T-helper 2 cell treated with Interferon-gamma antibody and Interleukin-4, amounts not matched to agents 100 ng/mL and 5 ng/mL, for 36 hours (primary cell): ENCODE data around the gene AP5Z1. TPM values are rescaled to one million over a fixed set of nuclear protein-coding genes. Genes with fewer than 3 reads are reported as not detected.

ENCODE experiments used
- intact Hi-C: fragments of 100-400 bp; cut with micrococcal nuclease; formaldehyde crosslinking; loops from one replicate; pipeline ENCODE4 v1.15.1; 2023
- total RNA-seq: library from RNA; stranded (reverse); gene quantifications from 2 replicates; pipeline ENCODE4 v1.2.3, GENCODE V29; 2022

AP5Z1 gene
- total RNA-seq, 1 donor from 2014 or later, result 66.3 TPM

DNA sequence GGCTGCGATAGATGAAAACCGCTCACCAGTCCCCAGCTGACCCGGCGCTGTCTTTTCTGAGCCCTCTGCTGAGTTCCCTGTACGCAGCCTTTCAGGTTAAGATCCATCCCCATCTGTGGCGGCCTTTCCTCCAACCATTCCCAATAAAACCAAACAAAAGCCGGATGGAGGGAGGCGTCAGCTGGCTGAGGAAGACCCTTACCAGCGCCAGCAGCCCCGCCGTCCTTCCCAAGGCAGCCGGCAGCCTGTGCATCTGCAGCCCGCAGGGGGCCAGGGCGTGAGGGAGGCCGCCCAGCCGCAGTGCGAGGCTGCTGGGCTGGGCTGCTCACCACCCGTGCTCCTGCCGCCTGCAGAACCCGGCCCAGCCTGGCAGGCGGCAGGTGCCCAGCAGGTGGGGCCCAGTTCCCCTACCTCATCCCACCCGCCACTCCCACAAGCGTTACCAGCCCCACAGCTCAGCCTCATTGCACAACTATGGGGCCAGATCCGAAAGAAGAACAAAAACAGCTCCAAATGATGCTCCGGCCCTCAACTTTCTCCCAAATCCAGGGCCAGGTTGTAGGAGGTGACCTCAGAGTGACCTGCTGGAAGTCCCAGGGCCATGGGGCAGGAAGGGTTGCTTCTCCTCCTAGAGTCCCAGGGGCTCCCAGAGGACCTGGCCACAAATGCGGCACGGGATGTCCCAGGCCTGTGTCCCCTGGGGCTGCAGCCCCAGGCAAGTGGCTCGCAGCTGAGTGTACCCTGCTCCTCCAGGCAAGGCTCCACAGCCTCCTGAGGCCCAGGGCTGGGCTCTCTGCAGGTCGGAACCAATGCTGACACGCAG, 62.6 kb downstream of the AP5Z1 start:
- intact Hi-C loops, result no loop called here

DNA sequence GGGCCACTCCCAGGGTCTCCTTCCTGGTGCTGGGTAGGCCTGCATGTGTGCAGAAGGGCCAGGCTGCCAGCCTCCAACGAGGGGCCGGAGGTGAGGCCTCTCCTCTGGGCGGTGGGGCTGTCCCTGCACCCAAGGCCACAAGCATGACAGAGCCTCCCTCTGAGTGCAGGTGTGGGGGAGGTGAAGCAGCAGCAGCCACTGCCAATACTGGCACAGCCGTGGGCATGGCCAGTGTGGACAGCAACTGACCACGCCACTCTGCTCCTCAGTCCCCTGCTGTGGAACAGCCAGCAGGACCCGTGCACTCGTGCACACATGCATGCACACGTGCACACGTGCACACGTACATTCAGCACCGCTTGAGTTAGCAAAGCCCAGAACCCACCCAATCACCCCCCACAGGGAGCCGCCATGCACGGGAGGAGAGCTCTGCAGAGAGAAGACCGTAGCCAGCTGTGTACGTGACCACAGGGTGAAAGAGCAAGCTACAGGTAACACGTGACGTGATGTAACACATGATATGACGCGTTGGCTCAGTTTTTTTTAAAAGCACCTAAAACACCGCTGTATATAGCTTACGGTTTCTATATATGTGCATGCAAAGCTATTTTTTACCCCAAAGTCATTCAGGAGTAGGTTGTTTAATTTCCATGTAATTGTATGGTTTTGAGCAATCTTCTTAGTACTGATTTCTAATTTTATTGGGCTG, 63.4 kb downstream of the AP5Z1 start:
- intact Hi-C loops, result no loop called here

DNA sequence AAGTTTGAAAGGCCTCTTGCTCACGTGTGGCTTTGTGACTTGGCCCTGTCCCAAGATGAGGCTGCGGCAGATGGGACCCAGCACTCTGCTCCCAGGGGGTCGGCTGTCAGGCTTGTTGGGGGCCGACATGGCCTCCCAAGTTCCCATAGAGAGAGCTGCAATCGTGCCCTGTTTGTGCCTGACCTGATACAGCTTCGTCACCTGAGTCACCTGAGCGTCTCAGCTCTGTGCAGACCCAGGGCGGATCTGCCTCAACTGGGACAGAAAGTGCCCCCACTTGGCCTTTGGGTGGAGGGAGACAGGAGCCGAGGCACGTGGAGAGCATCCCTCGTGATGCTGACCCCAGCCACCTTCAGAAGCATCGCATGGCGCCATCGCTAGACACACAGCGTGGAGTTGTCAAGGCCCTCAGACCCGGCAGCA, 64.7 kb downstream of the AP5Z1 start:
- intact Hi-C loops, result no loop called here

Other genes starting within 250 kb of the AP5Z1 start
- 31.6 and 32.8 TPM in 2 replicates for gene FOXK1, start 93.3 kb upstream of the AP5Z1 start, total RNA-seq
- gene PAPOLB, start 86.4 kb downstream of the AP5Z1 start, total RNA-seq, result not detected in 2 replicates
- 0.14 and 0.27 TPM in 2 replicates for gene RADIL, start 108.1 kb downstream of the AP5Z1 start, total RNA-seq
- gene MMD2, start 183.6 kb downstream of the AP5Z1 start, total RNA-seq, result not detected in 2 replicates